GM12891 (cell line): ENCODE data around the gene PTPN12.

Source experiments
- PAX5 ChIP-seq: IDR thresholded peaks from 2 replicates; pipeline ENCODE4 v1.6.1; 2011; ENCODE audit warnings: low read length, moderate library complexity, mild to moderate bottlenecking; ENCODE audit not compliant: insufficient read depth, severe bottlenecking
- POLR2A ChIP-seq: IDR thresholded peaks from 2 replicates; pipeline ENCODE4 v1.6.1; 2011; ENCODE audit warnings: low read depth, low read length, control low read depth
- POLR2AphosphoS5 ChIP-seq: IDR thresholded peaks from 2 replicates; pipeline ENCODE4 v1.6.1; 2011; ENCODE audit warnings: low read depth, low read length, control low read depth
- POU2F2 ChIP-seq: IDR thresholded peaks from 2 replicates; pipeline ENCODE4 v1.6.1; 2011; ENCODE audit warnings: low read depth, mild to moderate bottlenecking, control low read depth, low read length, moderate library complexity
- SPI1 ChIP-seq: IDR thresholded peaks from 2 replicates; pipeline ENCODE4 v1.6.1; 2011; ENCODE audit warnings: low read depth, low read length, control low read depth
- TAF1 ChIP-seq: IDR thresholded peaks from 2 replicates; pipeline ENCODE4 v1.6.1; 2011; ENCODE audit warnings: low read depth, low read length, control low read depth

GRCh38 chr7:77651575-77652162, 114.6 kb downstream of the PTPN12 start:
- TF ChIP-seq POLR2AphosphoS5, result no peak
- no peak for TF ChIP-seq POLR2A
- TF ChIP-seq SPI1, result no peak
- no peak for TF ChIP-seq TAF1
- no peak for TF ChIP-seq POU2F2
- TF ChIP-seq PAX5, result no peak
